Coronary artery (tissue), 2 donors: ENCODE data around the gene BAG3.
"Not testable (repeated sequence)": the region's sequence is repeated elsewhere in the genome, so short reads cannot be mapped to it uniquely, and the experiment has no call there.

Experiments
- DNase-seq: peaks from one replicate; pipeline ENCODE4 v3.0.0-alpha.2; 2017; ENCODE audit warnings: low spot score
- H3K27ac ChIP-seq, 2 donors: fragments of 200-600 bp; sonication (generic); one replicate each; pipeline ENCODE4 v1.5.1; 2016 to 2019
- H3K4me3 ChIP-seq: fragments of 200-600 bp; sonication (generic); 2 replicates; pipeline ENCODE4 v1.5.1; 2016; ENCODE audit warnings: mild to moderate bottlenecking, moderate library complexity
- TF ChIP-seq, protein P1 (sequence below): fragments of 200-600 bp; sonication (generic); IDR thresholded peaks from one replicate; pipeline ENCODE4 v1.5.1; 2019; ENCODE audit warnings: antibody characterized with exemption

Gene BAG3

DNA sequence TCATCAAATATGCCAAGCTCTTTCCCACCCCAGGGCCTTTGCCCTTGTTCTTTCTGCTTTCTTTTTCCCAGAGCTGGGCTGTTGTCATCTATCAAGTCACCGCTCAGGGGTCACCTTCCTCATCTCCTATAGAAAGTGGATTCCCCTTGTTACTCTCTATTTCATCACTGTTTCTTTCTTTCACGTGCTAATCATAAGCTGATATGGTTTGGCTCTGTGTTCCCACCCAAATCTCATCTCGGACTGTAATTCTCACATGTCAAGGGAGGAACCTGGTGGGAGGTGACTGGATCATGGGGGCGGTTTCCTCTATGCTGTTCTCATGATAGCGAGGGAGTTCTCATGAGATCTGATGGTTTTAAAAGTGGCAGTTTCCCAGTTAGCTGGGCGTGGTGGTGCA is 37.4 kb upstream of the BAG3 start:
- TF ChIP-seq, protein P1, sequence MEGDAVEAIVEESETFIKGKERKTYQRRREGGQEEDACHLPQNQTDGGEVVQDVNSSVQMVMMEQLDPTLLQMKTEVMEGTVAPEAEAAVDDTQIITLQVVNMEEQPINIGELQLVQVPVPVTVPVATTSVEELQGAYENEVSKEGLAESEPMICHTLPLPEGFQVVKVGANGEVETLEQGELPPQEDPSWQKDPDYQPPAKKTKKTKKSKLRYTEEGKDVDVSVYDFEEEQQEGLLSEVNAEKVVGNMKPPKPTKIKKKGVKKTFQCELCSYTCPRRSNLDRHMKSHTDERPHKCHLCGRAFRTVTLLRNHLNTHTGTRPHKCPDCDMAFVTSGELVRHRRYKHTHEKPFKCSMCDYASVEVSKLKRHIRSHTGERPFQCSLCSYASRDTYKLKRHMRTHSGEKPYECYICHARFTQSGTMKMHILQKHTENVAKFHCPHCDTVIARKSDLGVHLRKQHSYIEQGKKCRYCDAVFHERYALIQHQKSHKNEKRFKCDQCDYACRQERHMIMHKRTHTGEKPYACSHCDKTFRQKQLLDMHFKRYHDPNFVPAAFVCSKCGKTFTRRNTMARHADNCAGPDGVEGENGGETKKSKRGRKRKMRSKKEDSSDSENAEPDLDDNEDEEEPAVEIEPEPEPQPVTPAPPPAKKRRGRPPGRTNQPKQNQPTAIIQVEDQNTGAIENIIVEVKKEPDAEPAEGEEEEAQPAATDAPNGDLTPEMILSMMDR: no peak
- no peak for DNase-seq
- H3K4me3 ChIP-seq: no peak overlapping the region
- no peak overlapping the region for H3K27ac ChIP-seq

- no peak for DNase-seq
- TF ChIP-seq, protein P1: no peak
- Histone ChIP-seq H3K4me3 (no peak overlapping the region), H3K27ac (no peak overlapping the region)
These were observed 36.5 kb upstream of the BAG3 start for GRCh38 chr10:119614686-119615085.

GRCh38 chr10:119616882-119617570 is 34.2 kb upstream of the BAG3 start:
- TF ChIP-seq, protein P1: no peak
- H3K27ac ChIP-seq: no peak overlapping the region
- no peak overlapping the region for H3K4me3 ChIP-seq
- DNase-seq: no peak

- Histone ChIP-seq H3K4me3 (no peak overlapping the region), H3K27ac (peak overlapping the region in 1 of 2 donors; percentile 22)
- DNase-seq: no peak
- TF ChIP-seq, protein P1: no peak
These were observed 32.0 kb upstream of the BAG3 start for GRCh38 chr10:119619215-119619614.

DNA sequence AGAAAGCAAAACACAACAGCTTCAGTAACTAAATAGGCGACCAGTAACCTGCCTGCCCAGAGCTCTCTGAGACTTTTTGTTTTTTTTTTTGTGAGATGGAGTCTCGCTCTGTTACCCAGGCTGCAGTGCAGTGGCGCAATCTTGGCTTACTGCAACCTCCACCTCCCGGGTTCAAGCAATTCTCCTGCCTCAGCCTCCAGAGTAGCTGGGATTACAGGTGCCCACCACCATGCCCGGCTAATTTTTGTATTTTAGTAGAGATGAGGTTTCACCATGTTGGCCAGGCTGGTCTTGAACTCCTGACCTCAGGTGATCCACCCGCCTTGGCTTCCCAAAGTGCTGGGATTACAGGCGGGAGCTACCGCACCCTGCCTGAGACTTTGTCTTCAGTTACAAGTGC is 31.4 kb upstream of the BAG3 start:
- not testable (repeated sequence) for H3K4me3 ChIP-seq, DNase-seq, H3K27ac ChIP-seq

- no peak overlapping the region for H3K27ac ChIP-seq
These were observed 30.7 kb upstream of the BAG3 start for GRCh38 chr10:119620241-119621077.

DNA sequence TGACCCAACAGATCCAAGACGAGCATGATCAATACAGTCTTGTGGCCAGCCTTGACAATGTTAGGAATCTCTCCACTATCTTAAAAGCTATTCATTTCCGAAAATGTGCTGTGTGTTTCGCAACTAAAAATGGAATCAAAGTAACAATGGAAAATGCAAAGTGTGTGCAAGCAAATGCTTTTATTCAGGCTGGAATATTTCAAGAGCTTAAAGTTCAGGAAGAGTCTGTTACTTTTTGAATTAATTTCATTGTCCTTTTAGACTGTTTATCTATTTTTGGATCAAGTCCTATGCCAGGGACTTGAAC is 30.1 kb upstream of the BAG3 start:
- TF ChIP-seq, protein P1: no peak
- Histone ChIP-seq H3K4me3 (no peak overlapping the region), H3K27ac (no peak overlapping the region)
- no peak for DNase-seq

More at GRCh38 chr10:119620241-119621077, 30.7 kb upstream of the BAG3 start:
- H3K4me3 ChIP-seq: no peak overlapping the region
- TF ChIP-seq, protein P1: no peak
- DNase-seq: no peak
